ENCODE data around the gene LRRK1.

Gene LRRK1

GRCh38 chr15:101058735-101059134 lies 139.6 kb downstream of the LRRK1 start:
- peaks cover 29% of the 10 kb centered on the region for H3K4me1 ChIP-seq (ENCODE audit: insufficient read depth, low read length, severe bottlenecking)

GRCh38 chr15:101059381-101060341 lies 140.5 kb downstream of the LRRK1 start:
- no peaks in the 10 kb centered on the region for H3K79me2 ChIP-seq (ENCODE audit: insufficient read depth, low read length)
- no peak overlapping the region for H3K27ac ChIP-seq (ENCODE audit: low read depth, low read length, poor library complexity, severe bottlenecking)
- H3F3A ChIP-seq (ENCODE audit: insufficient read depth, low read length), result no peaks in the 10 kb centered on the region
- no peak overlapping the region for H2AFZ ChIP-seq (ENCODE audit: low read length)
- TF ChIP-seq, protein P1, sequence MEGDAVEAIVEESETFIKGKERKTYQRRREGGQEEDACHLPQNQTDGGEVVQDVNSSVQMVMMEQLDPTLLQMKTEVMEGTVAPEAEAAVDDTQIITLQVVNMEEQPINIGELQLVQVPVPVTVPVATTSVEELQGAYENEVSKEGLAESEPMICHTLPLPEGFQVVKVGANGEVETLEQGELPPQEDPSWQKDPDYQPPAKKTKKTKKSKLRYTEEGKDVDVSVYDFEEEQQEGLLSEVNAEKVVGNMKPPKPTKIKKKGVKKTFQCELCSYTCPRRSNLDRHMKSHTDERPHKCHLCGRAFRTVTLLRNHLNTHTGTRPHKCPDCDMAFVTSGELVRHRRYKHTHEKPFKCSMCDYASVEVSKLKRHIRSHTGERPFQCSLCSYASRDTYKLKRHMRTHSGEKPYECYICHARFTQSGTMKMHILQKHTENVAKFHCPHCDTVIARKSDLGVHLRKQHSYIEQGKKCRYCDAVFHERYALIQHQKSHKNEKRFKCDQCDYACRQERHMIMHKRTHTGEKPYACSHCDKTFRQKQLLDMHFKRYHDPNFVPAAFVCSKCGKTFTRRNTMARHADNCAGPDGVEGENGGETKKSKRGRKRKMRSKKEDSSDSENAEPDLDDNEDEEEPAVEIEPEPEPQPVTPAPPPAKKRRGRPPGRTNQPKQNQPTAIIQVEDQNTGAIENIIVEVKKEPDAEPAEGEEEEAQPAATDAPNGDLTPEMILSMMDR (IDR thresholded peaks at IDR 0.05; ENCODE audit: low read length), result no peak
- TF ChIP-seq EZH2 (IDR thresholded peaks at IDR 0.05; ENCODE audit: borderline replicate concordance, low read length), result no peak
- H3K9ac ChIP-seq (ENCODE audit: low read length), result no peak overlapping the region
- H3K4me3 ChIP-seq (ENCODE audit: low read depth, low read length, poor library complexity, severe bottlenecking), result no peak overlapping the region
- H3K9me3 ChIP-seq (ENCODE audit: low read length), result no peaks in the 10 kb centered on the region
- peaks cover 92% of the 10 kb centered on the region for H3K36me3 ChIP-seq (ENCODE audit: insufficient read depth, low read length)
- H3K9me2 ChIP-seq (ENCODE audit: low read depth, low read length), result no peaks in the 10 kb centered on the region
- H3K4me2 ChIP-seq (ENCODE audit: low read length), result no peak overlapping the region
- H4K20me1 ChIP-seq (ENCODE audit: insufficient read depth, low read length), result no peaks in the 10 kb centered on the region
- peaks cover 29% of the 10 kb centered on the region for H3K4me1 ChIP-seq (ENCODE audit: insufficient read depth, low read length, severe bottlenecking)
- no peaks in the 10 kb centered on the region for H3K27me3 ChIP-seq (ENCODE audit: insufficient read depth, low read length)

More at GRCh38 chr15:101058735-101059134, 139.6 kb downstream of the LRRK1 start:
- Histone ChIP-seq H3K4me3 (ENCODE audit: low read depth, low read length, poor library complexity, severe bottlenecking) (no peak overlapping the region), H3K27ac (ENCODE audit: low read depth, low read length, poor library complexity, severe bottlenecking) (no peak overlapping the region), H3K9me3 (ENCODE audit: low read length) (no peaks in the 10 kb centered on the region), H3K79me2 (ENCODE audit: insufficient read depth, low read length) (no peaks in the 10 kb centered on the region), H3K27me3 (ENCODE audit: insufficient read depth, low read length) (no peaks in the 10 kb centered on the region), H3F3A (ENCODE audit: insufficient read depth, low read length) (no peaks in the 10 kb centered on the region), H4K20me1 (ENCODE audit: insufficient read depth, low read length) (no peaks in the 10 kb centered on the region), H3K36me3 (ENCODE audit: insufficient read depth, low read length) (peaks cover 92% of the 10 kb centered on the region), H3K4me2 (ENCODE audit: low read length) (no peak overlapping the region), H3K9me2 (ENCODE audit: low read depth, low read length) (no peaks in the 10 kb centered on the region), H2AFZ (ENCODE audit: low read length) (no peak overlapping the region), H3K9ac (ENCODE audit: low read length) (no peak overlapping the region)
- no peak for TF ChIP-seq EZH2 (IDR thresholded peaks at IDR 0.05; ENCODE audit: borderline replicate concordance, low read length)
- TF ChIP-seq, protein P1 (IDR thresholded peaks at IDR 0.05; ENCODE audit: low read length), result no peak

GRCh38 chr15:101060576-101061551 lies 141.7 kb downstream of the LRRK1 start:
- Histone ChIP-seq H3K27ac (ENCODE audit: low read depth, low read length, poor library complexity, severe bottlenecking) (peak overlapping the region; percentile 92), H3K9me2 (ENCODE audit: low read depth, low read length) (no peaks in the 10 kb centered on the region), H3K4me3 (ENCODE audit: low read depth, low read length, poor library complexity, severe bottlenecking) (no peak overlapping the region), H3K4me2 (ENCODE audit: low read length) (no peak overlapping the region), H2AFZ (ENCODE audit: low read length) (no peak overlapping the region), H3K9me3 (ENCODE audit: low read length) (no peaks in the 10 kb centered on the region), H4K20me1 (ENCODE audit: insufficient read depth, low read length) (no peaks in the 10 kb centered on the region), H3F3A (ENCODE audit: insufficient read depth, low read length) (no peaks in the 10 kb centered on the region), H3K9ac (ENCODE audit: low read length) (no peak overlapping the region), H3K36me3 (ENCODE audit: insufficient read depth, low read length) (peaks cover 92% of the 10 kb centered on the region), H3K27me3 (ENCODE audit: insufficient read depth, low read length) (no peaks in the 10 kb centered on the region), H3K4me1 (ENCODE audit: insufficient read depth, low read length, severe bottlenecking) (peaks cover 29% of the 10 kb centered on the region), H3K79me2 (ENCODE audit: insufficient read depth, low read length) (no peaks in the 10 kb centered on the region)
- TF ChIP-seq EZH2 (IDR thresholded peaks at IDR 0.05; ENCODE audit: borderline replicate concordance, low read length), result no peak
- TF ChIP-seq, protein P1 (IDR thresholded peaks at IDR 0.05; ENCODE audit: low read length), result no peak
